ENCODE data around the gene DPP4. TPM values are rescaled to one million over a fixed set of nuclear protein-coding genes. Genes with fewer than 3 reads are reported as not detected.

Gene DPP4
- total RNA-seq, 1 donor, result 130 TPM

DNA sequence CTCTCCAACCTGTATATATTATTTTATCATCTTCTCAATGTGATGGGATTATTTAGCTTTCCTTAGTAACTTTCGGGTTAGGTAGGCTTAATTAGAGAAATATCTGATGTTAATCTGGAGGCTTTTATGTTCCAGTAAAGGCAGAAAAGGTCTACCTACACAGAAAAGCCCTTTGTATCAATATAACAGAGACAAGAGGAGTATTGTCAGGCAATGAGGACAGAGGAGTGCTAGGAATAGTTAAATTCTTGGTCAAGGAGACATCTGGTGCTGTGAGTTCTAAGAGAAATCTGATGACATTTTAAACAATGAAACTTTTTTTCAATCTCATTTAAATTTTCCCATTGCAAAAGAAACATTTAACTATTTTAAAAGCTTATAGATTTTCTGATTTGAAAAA, 36.1 kb downstream of the DPP4 start:
- no peak for DNase-seq (ENCODE audit: low read depth)
- TF ChIP-seq, protein P1, sequence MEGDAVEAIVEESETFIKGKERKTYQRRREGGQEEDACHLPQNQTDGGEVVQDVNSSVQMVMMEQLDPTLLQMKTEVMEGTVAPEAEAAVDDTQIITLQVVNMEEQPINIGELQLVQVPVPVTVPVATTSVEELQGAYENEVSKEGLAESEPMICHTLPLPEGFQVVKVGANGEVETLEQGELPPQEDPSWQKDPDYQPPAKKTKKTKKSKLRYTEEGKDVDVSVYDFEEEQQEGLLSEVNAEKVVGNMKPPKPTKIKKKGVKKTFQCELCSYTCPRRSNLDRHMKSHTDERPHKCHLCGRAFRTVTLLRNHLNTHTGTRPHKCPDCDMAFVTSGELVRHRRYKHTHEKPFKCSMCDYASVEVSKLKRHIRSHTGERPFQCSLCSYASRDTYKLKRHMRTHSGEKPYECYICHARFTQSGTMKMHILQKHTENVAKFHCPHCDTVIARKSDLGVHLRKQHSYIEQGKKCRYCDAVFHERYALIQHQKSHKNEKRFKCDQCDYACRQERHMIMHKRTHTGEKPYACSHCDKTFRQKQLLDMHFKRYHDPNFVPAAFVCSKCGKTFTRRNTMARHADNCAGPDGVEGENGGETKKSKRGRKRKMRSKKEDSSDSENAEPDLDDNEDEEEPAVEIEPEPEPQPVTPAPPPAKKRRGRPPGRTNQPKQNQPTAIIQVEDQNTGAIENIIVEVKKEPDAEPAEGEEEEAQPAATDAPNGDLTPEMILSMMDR (IDR thresholded peaks at IDR 0.05; ENCODE audit: insufficient read depth, low read depth, low read length), result no peak
- H3K4me3 ChIP-seq (ENCODE audit: low read depth, low read length), result no peak overlapping the region

DNA sequence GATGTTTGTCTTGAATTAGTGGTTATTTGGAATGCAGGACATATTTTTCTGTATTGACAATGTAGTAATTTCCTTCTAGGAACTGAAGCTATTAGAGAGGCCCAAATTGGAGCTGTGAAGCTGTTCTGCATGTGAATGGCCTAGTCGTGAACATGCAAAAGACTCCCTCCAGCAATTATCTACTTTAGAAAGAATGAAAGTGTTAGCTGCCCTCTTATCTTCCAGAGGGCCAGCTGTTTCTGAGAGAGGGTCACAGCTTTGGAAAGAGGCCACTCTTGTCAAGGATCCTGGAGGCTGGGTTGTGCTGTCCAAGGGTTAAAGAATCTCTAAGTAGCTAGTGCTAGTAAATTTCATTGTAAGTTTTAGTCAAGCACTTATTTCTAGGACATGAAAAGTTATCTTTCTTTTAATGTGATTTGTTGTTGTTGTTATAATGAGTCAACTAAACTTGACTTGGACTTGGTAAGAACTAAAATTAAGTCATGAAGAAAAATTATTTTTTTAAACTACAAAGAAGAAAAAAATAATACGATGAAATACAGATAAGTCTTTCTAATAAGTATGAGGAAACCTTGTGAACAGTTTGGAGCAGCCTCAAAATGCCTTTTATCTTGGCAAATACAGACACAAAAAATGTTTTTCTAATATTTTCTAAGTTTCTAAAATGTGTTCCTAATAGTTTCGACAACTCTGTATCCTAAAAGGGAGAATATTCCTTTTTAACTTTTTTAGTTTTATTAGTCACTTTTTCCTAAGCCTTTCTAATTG, 36.8 kb downstream of the DPP4 start:
- no peak overlapping the region for H3K4me3 ChIP-seq (ENCODE audit: low read depth, low read length)
- TF ChIP-seq, protein P1 (IDR thresholded peaks at IDR 0.05; ENCODE audit: insufficient read depth, low read depth, low read length), result no peak
- no peak for DNase-seq (ENCODE audit: low read depth)

DNA sequence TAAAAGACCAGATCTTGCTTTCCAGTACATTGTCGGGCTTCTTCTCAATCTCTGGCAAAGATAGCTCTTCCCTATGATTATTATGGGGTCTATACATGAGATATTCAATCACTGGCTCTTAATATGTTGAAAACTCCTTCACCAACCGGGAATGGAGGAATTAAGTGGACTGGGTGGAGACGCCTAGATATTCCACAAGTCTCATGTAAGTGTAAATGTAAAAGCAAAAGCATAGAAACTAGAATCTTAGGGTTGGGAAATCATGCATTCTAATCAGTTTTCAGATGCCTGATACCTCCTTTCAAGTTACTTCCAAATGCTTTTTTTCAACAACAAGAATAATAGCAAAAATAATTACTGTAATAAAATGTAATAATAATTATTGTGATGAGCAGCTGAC, 38.0 kb downstream of the DPP4 start:
- TF ChIP-seq, protein P1 (IDR thresholded peaks at IDR 0.05; ENCODE audit: insufficient read depth, low read depth, low read length), result no peak
- no peak overlapping the region for H3K4me3 ChIP-seq (ENCODE audit: low read depth, low read length)

DNA sequence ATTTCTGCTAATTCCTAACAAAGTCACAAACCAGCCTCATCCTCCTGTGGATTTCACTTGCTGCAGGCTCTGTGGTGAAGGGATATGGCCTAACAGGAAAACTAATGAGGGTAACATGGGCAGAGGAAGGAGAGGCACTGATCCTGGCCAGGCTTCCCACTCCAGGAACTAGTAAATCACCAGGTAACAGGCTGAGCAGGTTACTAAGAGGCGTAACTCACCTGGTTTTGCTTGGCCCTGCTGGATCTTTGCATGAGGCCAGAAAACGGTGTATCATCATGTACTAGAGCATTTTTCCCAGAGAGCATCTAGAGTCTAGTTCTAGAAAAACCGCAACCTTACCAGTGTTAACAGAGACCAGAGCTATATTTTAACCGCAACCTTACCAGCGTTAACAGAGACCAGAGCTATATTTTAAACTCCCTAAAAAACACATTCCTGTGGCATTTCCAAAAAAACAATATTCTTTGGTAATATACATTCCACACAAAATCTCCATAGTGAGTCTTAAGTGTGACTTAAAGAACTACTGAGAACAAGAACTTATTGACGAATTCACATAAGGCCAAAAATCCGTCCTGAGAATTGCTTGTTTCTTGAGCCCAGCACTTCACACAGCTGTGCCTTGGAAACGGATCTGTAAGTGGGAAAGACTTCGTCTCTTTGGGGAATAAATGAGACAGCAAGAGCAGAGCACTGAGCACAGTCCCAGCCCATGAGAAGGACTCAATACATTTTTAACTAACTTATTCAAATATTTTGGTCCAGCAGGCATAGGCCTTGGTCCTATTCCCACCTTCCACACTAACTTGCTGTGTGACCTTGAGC, 43.4 kb downstream of the DPP4 start:
- no peak overlapping the region for H3K4me3 ChIP-seq (ENCODE audit: low read depth, low read length)
- TF ChIP-seq, protein P1 (IDR thresholded peaks at IDR 0.05; ENCODE audit: insufficient read depth, low read depth, low read length), result no peak
- peak; percentile 54 for DNase-seq (ENCODE audit: low read depth)

More for the DNA sequence above, 38.0 kb downstream of the DPP4 start:
- DNase-seq (ENCODE audit: low read depth), result no peak

DNA sequence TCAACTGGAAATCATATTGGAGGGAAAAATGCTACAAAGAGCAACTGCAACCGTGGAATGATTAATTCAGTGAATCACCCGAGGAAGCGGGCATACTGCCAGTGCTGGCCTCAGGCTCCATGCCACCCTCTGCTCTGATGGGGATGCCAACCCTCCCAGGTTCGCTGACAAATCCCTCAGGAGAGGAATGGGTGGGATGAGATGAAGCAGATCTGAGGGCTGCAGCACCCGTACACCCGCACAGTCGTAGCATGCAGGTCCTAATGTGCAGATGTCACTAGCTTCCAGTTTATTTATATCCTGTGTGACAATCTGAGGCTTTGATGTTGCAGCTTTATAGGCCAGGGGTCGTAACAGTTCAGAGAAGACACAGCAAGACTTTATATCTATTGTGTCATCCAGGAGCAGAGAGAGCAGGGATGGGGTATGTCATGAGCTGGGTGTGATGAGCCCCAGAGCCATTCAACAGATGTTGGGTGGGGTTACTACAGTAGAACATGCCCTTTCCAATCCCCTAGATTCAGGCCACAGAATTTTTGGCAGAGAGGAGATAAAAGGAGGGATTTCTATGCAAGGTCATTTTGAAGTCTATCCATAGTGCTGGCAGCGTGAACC, 44.6 kb downstream of the DPP4 start:
- peak; percentile 83 for DNase-seq (ENCODE audit: low read depth)
- TF ChIP-seq, protein P1 (IDR thresholded peaks at IDR 0.05; ENCODE audit: insufficient read depth, low read depth, low read length), result no peak

DNA sequence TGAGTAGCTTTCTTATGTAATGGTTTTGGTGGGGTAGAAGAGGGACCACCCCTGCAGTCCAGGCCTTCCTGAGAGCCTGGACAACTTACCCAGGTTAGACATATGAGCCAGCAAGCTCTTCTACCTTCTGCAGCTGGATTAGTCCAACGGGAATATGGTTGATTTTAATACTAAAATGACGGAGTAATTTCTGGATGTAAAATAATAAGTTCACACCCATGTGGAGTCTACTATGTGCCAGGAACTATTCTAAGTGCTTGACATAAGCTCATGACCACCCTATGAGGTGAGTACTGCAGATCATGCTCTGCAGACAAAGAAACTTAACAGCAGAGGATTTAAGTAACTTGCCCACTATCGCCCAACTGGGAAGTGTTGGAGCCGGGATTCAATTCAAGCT, 45.5 kb downstream of the DPP4 start:
- H3K4me3 ChIP-seq (ENCODE audit: low read depth, low read length), result no peak overlapping the region
- DNase-seq (ENCODE audit: low read depth), result no peak
- TF ChIP-seq, protein P1 (IDR thresholded peaks at IDR 0.05; ENCODE audit: insufficient read depth, low read depth, low read length), result no peak

More for the DNA sequence above, 44.6 kb downstream of the DPP4 start:
- H3K4me3 ChIP-seq (ENCODE audit: low read depth, low read length), result no peak overlapping the region

Data from fibroblast of villous mesenchyme (primary cell).